HG03039 (cell line): Measurements from ENCODE around the gene KCTD1.

Source experiments
- ATAC-seq: cut with Tn5 transposase; IDR thresholded peaks from one replicate; pipeline ENCODE4 v1.9.1; 2021; ENCODE audit warnings: mild to moderate bottlenecking, moderate library complexity; ENCODE audit not compliant: unreplicated experiment

KCTD1 gene

DNA sequence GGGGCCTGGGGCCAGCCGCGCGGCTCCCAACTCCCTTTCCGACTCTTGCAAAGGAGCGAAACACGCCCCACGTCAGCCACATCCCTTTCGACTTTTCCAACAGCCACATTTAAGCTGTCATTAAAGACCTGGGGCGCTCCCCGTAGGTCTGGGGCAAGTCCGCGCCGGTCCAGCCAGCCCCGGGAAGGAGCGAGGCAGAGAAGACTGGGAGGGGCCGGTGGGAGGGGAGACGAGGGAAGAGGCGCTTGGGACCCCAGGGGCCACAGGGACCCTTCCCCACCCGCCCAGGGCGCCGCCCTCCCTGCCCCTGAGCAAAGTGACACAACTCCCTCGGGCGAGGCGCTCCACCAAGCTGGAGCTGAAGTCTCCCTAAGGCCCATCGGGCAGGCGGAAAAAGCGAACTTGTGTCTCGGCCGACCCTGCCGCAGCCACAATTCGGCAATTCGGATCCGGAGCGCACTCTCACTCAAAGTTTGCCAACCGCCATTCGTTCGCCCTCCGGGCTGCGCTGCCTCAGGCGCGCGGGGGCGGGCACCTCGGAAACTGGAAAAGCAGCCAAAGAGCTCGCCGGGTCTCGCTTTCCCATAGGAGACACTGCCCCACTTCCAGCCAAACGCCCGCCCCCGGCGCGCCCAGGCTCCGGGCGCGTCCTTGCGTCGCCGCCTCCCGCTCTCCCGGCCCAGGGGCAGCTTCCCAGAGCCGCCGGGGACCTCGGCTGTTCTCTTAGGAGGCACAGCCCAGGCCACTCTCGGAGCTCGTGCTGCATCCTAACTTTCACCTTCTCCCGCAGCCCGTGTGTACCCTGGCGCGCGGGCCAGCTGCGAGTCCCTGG is 1.1 kb upstream of the KCTD1 start:
- no peak for ATAC-seq

DNA sequence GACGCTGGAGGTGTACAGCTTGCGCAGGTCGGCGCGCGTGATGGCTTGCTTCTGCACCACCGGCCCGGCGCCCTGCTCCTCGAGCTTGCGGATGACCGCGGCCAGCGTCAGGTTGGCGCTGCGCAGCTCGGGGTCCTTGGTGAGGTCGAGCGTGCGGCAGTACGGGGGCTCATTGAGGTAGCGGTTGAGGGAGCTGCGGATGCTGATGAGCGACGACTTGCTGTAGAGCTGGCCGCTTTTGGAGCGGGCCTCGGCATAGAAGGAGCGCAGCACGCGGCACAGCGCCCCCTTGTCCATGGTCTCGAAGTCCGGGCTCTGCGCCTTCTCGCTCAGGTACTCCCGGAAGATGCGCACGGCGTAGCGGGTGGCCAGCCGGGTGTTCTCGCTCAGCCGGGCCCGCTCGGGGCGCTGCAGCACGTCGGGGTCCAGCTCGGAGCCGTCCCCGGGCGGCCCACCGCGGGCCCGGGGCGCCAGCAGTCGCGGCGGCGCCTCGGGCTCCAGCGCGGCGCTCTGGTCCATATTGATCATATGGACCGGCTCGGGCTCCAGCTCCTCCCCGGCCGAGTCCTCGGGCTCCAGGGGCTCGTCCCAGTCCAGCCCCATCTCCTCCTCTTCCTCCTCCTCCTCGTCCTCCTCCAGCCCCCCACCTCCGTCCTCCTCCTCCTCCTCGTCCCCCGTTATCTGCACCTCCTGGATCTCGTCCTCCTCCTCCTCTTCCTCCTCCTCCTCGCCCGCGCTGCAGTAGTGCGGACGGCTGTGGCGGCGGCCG is 523 bp downstream of the KCTD1 start:
- ATAC-seq: peak; percentile 48

DNA sequence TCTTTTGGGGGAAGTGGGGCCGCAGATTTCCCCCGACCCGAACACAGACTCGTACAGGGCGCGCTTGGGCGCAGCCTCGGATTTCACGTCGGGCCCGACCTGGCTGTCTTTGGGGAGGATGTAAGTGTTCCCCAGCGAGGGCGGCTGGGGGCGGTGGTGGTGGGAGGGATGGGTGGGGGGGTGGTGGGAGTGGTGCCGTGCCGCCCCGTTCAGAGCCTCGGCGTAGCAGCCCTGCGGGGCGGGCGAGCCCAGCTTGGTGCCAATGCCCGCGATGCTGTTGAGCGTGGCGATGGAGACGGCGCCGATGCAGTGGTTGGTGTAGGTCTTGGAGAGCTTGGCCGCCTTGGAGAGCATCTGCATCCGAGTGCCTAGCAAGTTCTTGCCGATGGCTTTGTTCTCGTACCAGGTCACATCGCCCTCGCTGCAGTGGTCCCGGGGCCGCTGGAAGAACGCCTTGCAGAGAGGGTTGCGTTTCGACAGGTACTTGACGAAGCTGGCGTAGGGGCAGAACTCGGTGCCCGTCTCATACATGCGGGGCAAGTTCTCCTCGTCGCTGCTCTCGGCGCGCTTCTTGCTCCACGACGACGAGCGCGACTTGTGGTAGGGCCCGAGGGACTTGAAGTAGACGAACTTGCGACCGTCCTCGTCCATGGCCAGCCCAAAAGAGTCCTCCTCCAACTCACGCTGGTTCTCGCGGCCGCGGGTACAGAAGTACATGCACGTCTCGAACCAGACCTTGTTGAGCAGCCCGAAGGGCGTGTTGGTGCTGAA is 1.3 kb downstream of the KCTD1 start:
- no peak for ATAC-seq

DNA sequence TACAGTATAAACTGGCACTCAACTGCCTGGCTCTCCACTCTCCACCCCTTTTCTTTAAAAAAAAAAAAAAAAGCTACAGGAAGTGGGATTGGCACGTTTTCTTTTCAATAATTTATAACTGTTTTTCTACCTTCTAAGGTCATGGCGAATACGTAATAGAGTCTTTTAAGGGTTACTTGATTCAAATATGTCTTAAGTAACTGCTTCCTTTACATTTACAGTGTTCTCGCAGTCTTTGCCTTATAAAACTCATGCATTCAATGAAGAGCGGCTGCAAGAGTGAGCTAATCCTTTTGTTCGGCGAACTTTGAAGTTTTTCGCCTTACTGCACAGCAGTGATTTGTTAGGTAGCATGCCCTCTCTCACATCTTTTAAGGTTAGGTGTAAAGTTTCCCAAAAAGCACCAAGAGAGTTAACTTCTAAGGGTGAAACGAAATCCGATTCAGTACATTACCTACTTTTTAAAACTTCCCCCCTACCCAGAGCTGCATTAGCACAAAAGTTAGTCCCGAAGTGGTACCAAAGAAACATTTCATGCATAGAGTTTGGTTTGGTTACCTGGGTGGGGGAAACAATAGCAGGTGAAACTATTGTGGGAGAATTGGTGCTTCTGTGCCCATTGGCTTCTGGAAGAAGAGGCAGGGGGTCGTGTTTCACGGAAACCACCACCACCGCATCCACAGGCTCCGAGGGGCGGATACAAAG is 2.0 kb downstream of the KCTD1 start:
- no peak for ATAC-seq

DNA sequence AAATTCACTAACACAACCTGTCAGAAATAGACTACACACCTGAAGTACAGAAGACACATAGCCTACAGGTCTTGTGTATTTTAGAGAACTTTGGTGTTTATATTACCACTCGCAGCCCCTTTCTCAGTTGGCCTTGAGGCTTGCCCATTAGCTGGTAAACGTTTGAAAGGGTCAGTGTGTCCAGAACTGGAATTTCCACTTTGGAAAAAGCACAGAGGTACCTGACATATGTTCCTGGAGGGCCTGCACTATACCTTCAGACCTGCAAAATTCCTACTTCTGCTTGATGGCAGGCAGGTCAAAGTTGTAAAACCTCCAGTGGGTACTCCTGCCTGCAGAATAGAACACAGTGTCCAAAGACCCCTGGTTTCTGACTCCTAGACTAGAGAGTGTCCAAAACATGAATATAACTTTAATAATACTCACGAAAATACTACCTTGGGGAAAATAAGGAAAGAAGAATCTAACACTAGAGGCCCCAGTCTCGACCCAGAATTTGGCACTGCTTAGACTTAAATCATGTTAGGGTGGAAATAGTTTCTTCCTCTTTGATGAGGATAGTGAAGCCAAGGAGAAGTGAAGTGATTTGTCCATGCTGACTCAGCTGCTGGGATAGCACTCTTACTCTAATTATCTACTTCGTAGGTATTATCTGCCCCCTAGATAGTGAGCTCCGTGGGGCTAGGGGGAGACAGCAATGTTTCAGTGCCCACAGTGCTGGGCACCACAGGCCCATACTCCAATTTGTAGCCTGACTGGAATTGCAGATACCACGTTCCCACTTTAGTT is 2.8 kb downstream of the KCTD1 start:
- no peak for ATAC-seq

DNA sequence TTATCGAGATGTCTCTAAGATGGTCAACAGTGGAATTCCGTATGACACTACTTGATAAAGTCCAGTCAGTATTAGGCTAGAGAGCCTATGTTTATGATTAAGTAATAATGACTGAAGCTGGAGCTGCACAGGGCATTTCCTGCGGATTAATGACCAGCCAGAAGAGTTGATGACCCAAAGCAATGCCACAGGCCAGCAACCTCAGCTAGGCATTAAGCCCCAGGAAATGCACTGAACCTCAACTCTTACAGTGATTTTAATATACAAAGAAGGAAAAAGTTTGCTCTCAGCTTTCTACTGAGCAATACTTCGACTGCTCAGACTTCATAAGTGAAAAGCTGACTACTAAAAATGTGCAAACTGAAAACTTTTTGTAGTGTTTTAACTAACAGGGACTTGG is 3.9 kb downstream of the KCTD1 start:
- no peak for ATAC-seq

DNA sequence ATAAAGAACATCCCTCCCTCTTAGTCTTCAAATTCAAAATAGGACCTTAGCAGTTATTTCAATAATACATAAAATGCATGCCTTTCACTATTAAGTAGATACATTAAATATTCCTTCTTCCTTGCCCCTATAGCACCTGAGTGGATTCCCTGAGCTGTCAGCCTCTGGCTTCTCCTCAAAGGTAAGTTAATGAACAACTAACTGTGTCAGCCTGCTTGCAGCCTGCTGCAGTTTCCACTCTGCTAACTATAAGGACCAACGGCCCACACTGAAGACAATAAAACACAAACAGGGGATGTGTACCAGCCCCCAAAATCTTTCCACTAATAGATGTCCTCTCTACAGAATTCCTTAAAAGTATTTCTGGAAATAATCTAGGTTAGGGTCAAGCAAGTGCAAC is 5.0 kb downstream of the KCTD1 start:
- ATAC-seq: no peak

DNA sequence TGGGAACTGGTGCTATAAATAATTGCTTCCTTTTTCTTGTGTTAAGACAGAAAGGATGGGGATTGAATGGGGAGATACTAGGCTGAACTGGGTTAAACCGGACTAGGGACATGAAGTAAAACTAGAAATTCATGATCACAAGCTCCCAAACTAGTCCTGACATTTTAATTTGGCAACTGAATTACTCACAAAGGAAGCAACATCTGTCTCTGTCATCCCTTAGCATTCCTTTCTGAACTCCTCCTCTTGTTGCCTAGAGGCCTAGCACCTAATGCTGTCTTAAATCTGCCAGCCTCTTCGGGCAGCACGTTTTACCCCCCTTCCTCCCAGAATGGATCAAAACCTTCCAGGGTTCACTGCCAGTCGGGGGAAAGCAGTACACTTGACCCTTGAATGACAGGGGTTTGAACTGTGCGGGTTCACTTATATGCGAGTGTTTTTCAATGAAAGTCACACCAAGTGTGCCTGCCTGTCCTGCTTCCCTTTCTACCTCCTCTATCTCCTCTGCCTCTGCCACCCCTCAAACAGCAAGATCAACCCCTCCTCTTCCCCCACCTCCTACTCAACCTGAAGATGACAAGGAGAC is 8.2 kb downstream of the KCTD1 start:
- no peak for ATAC-seq

DNA sequence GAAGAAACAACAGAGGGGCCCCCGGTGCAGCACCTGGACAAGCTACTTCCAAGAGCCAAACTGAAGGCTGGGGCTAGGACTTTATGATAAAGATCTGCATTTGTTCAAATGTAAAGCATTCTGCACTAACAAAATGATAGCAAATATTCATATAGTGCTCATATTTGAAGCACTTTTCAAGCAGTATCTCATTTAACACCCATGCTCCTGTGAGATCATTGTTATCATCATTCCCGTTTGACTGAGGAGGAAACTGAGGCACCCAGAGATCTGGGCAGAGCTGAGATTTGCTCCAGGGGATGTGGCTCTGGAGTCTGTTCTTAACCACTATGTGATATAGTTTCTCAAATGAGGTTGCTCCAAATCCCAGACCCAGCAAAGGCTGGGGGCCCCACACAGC is 9.8 kb downstream of the KCTD1 start:
- no peak for ATAC-seq

DNA sequence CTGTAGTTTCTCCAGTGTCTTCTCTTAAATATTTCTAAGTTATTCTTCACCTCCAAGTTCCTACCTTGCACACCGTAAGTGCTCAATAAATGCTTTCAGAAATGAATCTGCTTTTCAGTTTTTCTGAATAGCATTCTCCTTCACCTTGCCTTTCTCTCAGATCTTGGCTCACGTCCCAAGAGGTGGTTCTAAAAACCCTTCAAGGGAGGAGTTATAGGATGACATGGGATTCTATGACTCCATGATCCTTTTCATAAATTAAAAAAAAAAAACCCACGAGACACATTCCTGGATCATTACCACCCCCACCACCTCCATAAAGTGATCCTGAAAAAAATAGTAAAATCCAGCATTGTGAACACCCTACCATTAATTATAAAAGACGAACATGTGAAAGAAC is 11.7 kb downstream of the KCTD1 start:
- ATAC-seq: no peak

DNA sequence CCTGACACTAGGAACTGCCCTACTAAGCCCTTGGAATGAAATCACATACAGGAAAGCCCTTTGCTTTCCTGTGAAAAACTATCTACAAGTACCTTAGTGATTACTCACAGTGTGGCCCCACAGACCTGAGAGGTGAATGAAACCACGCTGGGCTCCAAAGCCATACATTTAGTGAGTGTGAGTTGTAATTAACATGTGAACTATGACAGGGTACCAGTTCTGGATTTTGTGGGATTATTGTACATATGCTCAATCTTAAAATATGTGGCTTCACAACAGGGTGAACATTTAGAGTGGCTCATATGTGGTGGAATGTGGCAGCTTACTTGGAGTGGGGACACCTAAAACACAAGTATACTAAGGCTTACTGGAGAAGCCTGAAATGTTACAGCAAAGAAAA is 12.3 kb downstream of the KCTD1 start:
- ATAC-seq: no peak

DNA sequence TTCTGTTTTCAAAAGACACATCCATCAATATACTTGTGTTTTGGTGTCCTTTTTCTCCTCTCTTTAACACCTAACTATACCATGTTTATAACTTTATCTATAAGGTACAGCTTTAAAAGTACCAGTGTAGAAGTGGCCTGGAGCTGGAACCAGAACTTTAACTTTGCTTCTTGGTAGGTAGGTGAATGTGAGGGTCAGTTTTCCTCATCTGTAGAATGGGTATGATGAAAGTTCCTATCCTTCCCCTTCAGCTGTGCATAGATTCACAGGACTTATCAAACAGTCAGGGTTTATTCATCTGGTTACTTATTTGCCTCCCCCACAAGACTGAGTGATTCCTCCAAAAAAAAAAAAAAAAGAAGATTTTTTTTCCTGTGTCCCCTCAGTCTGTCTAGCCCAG is 12.7 kb downstream of the KCTD1 start:
- no peak for ATAC-seq

DNA sequence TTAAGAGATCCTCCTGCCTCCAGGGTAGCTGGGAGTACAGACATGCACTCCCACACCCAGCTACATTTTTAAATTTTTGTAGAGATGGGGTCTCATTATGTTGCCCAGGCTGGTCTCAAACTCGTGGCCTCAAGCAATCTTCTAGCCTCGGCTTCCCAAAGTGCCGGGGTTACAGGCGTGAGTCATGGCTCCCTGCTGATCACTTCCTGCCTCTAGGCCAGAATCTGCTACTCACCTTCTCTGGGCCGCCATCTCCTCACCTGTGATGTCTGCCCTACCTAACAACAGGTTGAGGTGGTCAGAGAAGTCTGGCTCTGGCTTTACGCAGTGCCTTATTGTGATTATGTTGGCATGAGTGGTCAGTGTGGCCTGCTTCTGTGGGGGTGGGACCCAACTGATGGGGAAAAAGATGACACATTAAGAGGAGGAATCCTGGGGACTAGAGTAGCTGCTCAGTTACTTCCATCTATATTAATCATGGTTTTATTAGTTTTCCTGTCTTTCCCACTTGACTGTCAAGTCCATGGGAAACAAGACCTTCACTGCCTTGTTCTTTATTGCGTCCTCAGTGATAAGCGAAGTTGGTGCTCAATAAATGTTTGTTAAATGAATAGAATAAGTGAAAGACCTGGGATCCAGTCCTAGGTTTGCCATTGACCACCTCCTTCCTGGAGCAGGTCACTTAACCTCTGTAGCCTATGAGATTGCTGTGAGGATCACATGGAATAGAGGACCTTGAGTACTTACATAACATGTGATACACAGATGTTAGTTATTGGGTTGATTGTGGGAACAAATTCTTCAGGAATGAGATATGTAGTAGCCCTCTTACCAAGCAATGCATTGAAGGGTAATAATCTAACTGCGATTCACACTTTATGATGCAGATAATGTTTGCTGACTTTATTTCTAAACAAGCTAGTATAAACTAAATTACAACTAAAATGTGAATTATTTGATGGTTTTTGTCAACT is 15.7 kb downstream of the KCTD1 start:
- no peak for ATAC-seq

DNA sequence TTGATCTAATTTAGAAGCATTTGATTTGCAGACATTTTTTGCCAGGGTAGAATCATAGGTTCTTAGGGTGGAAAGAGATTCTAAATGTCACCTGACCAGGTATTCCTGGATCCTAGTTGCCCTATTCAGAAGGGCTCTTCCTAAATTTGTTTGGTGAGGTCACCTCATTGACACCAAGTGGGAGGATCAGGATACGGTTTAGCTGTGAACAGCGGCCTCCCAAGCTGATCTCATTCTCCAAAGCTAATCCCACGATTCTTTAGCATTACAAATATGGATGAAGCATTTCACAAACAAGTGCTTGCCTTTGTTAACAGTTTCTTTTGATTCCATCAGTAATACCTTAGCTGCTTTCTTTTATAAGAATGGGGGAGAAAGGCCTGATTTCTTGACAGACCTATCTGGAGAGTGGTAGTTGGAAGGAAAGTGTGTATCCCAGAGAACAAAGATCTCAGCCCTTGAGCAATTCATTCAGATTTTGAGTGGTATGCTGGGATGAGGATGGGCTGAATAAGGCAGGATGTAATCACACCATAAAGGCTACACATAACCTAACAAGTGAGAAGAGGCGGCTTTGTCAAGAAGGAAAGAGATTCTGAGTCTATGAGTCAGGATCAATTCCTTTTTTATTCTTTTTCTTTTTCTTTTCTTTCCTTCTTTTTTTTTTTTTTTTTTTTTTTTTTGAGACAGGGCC is 16.6 kb downstream of the KCTD1 start:
- no peak for ATAC-seq

DNA sequence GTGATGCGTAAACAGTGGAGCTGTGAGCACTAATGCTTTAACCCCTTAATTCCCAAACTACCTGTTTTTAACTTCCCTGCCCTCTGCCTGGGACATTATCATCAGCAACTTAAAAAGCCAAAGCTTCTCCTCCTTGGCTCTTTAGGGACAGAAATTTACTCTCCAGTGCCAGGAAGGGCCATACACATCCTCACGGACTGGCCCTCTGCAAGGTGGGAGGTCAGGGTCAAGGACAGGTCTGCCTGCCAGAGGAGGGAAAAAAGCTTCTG is 21.5 kb downstream of the KCTD1 start:
- ATAC-seq: no peak

DNA sequence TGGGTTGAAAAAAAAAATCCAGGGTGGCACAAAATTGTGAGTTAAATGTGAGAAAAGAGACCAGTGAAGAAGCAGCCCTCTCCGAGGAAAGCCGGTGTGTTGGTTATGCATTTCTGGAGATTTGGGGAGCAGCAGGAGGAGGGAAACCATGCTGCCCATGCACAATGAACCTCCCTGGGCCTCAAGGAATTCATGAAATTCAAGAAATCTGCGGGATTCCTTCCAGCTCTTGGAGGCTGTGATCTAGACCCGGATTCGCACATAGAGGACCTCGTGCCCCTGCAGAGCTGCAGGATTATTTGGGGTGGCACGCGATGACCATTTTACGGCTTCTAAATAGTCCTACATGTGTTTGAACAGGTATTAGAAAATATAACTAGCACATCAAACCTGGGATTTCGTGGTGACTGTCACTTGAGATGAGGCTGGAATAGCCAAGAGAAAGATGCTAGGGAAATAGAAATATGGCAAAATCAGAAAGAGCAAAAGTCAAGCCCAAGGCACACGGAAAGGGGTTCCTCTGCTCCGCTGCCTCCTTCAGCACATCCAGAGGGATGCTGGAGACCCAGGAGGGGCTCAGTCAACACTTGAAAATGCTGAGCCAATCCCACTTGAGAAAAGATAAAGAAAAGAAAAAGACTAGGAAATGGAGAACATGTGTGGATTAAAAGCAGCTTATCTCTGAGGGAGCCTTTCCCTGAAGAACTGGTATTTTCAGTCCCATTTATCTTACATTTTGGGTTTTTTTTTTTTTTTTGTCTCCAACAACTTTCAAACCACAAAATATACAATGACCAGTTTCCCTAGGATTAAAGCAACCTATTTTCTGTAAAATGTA is 22.0 kb downstream of the KCTD1 start:
- ATAC-seq: no peak

DNA sequence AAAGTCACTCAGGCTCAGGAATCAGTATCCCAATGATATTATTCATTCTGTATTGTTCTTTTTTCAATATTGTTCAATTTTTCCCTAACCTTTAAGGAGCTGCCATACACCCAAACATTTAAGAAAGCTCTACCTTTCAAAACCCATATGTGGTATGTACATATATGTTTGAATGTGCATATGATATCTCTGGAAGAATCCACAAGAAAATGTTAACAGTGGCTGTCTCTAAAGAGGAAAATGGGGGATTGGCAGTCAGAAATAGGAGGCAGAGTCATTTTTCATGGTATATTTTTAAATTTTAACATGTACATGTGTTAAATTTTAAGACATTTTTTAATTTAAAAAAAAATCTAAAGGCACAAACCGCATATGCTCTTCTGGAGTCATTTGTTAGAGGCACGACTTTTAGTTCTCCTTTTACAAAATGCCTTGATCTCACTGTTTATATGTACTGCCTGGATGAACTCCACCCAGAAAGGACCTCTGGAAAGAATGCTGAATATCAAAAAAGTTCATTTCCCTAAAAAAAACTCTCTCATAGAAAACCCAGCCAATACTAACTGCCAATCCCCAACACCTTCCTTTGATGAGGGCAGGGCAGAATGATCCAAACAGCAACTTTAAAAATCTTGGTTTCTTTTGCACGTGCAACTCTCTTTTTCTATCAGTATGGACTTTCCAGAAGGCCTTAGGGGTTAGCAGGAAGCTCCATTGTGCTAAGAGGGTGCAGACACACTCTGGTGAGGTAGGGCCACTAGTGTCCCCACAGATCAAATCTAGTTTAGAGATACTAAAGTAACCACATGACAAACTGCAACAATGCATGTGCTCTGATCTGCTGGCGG is 23.6 kb downstream of the KCTD1 start:
- no peak for ATAC-seq
